ENCODE results near the gene MEIG1.

DNA sequence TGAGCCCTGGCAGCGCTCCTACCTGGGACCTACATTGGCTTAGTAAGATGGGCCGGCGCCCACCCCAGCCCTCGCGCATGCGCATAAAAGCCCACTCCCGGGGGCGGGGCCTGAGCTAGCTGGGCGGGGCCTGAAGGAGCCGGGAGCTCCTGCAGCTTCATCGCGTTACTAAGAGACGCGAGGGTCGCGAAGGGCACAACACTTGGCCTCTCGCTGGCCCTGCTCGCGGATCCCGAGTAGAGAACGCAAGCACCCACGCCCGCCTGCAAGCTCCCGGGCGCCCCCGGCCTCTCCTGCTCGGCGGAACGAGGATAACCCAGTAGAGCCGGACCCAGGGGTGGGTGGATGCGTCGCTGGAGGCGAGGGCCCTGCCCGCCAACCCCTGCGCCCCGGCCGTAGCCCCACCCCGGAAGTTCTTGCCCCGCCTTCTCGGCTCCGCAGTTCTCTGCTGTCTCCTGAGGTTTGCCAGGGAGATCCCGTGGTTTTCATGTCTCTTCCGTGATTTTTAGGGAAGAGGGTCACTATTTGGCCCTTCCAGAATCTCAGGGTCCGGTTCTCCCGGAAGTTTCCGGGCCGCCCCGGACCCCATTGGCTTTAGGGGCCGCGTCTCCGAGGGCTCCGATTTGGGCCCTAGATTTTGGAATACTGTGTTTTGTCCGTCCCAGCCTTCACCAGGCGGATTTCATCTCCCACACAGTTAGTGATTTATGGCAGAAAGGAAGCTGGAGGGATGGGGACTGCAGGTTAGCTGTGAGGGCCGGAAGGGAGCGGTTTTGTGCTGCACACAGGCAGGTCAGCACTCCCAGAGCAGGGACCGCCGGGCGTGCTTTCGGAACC lies at the start of gene MEIG1:
- TF ChIP-seq CTCF (IDR thresholded peaks at IDR 0.05): no peak
- no peak for TF ChIP-seq POLR2A (IDR thresholded peaks at IDR 0.05)
- TF ChIP-seq EP300 (IDR thresholded peaks at IDR 0.05): no peak
